Stimulated activated CD4-positive, alpha-beta T cell treated with anti-CD3 and anti-CD28 coated beads, Interleukin-15, amount 100 ng/mL, for 48 hours (primary cell): Measurements from ENCODE around the gene GTF2A1L.
"Not testable (repeated sequence)": the region's sequence is repeated elsewhere in the genome, so short reads cannot be mapped to it uniquely, and the experiment has no call there.

Experiments
- DNase-seq, 2 donors: peaks; one replicate each; pipeline ENCODE4 v3.0.0-alpha.2; 2020; ENCODE audit warnings: low read depth in 2 of 2

The GTF2A1L gene

GRCh38 chr2:48607307-48608014, 10.2 kb upstream of the GTF2A1L start:
- DNase-seq = no peak

DNA sequence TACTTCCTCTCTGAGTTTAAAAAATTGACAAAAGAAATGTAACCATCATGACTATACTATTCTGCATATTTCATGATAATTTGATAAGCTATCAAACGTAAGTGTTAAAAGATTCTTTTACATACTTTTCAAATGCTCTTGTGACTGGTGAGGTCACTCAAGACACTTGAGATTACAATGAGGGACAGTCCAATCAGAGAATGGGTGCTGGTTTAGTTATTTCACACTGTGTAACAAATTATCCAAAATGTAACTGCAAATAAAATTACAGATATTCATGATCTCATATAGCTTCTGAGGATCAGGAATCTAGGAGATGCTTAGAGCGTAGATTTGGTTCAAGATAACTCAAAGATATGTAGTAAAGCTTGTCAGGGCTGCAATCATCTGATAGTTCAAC, 4.4 kb upstream of the GTF2A1L start:
- no peak for DNase-seq

GRCh38 chr2:48614581-48614980, 3.1 kb upstream of the GTF2A1L start:
- DNase-seq = not testable (repeated sequence)

- DNase-seq = no peak
Measured at GRCh38 chr2:48619526-48619925, 1.9 kb downstream of the GTF2A1L start.

- DNase-seq = no peak
Measured at GRCh38 chr2:48620604-48621003, 2.9 kb downstream of the GTF2A1L start.

- not testable (repeated sequence) for DNase-seq
Measured at GRCh38 chr2:48622691-48623090, 5.0 kb downstream of the GTF2A1L start.

- no peak for DNase-seq
Measured at GRCh38 chr2:48624696-48625095, 7.0 kb downstream of the GTF2A1L start.

GRCh38 chr2:48626047-48626446, 8.4 kb downstream of the GTF2A1L start:
- no peak for DNase-seq

- no peak for DNase-seq
Measured at GRCh38 chr2:48633143-48633542, 15.5 kb downstream of the GTF2A1L start.

- DNase-seq = no peak
Measured at GRCh38 chr2:48635786-48636185, 18.1 kb downstream of the GTF2A1L start.

DNA sequence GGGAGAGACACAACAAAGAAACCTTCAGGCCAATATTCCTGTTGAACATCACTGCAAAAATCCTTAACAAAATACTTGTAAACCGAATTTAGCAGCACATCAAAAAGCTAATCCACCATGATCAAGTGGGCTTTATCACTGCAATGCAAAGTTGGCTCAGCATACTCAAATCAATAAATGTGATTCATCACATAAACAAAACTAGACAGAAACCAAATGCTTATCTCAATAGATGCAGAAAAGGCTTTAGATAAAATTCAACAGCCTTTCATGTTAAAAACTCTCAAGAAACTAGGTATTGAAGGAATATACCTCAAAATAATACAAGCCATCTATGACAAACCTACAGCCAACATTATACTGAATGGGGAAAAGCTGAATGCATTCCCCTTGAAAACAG, 20.6 kb downstream of the GTF2A1L start:
- no peak for DNase-seq

DNA sequence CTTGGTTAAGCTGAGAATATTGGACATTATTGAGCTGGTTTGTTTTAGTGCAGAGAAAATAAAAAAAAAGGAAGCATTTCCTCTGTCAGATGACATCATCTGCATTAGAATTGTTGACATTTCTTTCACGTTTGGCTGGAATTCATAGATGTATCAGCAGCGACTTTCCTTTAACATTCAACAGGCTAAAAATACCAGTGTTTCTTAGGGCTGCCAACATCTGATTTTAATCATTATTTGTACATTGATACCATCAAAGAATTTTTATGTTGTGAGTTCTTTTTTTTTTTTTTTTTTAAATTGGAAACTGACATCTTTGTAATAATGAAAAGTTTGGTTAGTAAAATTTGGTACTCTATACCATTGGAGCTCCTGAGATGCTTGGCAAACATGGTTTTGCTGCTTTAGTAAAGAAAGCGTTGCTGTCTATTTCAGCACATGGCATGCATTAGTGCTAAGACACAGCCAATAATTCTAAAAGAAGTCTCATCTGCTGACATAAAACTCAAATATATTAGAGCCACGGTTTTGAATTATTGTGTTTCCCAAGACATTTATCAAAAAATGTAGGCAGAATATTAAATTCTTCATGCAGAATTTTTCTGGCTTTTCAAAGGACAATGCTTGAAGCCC, 33.6 kb downstream of the GTF2A1L start:
- DNase-seq = no peak

- DNase-seq = no peak
Measured at GRCh38 chr2:48668992-48669391, 51.3 kb downstream of the GTF2A1L start.

- no peak for DNase-seq
Measured at GRCh38 chr2:48673581-48673980, 55.9 kb downstream of the GTF2A1L start.

DNA sequence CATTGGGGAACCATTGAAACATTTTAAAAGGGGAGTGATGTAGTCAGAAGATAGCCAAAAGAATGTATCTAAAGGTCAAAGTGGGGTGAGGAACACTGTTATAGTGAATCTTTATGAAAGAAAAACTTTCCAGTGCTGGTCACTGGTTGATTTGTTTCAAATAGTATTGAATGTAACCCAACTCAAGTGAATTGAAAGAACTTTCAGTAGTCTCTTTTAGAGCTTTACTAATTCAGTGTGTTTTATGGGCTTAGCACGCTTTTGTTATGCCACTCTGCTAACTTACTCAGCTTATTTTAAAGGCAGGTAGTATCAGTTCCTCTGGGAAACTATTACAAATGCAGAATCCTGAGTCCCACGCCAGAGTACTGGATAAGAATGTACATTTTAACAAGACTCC, 57.3 kb downstream of the GTF2A1L start:
- no peak for DNase-seq

- DNase-seq = no peak
Measured at GRCh38 chr2:48677450-48677849, 59.8 kb downstream of the GTF2A1L start.

DNA sequence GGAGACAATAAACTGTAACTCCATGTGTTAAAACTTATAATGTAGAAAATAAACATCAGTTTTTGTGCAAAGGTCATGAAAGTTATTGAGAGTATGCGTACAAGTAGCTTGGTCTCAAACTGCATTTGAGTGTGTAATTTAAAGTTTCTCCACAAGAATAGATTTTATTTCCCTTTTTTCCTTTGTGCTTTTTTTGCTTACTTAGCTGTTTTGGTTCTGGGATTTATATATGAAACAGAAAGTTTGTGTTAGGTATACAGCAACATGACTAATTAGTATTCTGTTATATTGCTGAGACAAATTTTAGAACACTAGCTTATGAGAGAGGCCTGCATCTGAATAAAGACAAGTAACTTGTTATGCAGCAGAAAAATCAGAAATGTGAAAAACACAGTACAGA, 67.5 kb downstream of the GTF2A1L start:
- no peak for DNase-seq

- DNase-seq = no peak
Measured at GRCh38 chr2:48691935-48692691, 74.5 kb downstream of the GTF2A1L start.

DNA sequence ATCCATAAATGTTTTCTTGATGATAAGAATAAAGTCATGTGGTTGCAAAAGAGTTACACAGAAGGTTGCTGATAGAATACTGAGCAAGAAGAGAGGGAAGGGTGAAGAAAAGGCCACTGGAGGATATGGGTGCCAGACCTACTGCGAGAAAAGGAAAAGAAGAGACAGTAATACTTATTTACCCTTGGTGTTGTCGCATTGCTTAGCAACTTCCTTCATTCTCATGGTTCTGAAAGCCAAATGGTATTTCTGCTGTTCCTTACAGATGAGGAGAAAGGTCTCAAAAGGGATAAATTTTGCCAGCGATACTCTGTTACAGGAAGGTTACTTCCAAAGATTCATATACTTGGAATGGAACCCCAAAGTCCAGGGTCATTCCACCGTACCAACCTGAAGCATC, 75.4 kb downstream of the GTF2A1L start:
- DNase-seq = no peak

GRCh38 chr2:48693645-48694044, 76.0 kb downstream of the GTF2A1L start:
- no peak for DNase-seq

DNA sequence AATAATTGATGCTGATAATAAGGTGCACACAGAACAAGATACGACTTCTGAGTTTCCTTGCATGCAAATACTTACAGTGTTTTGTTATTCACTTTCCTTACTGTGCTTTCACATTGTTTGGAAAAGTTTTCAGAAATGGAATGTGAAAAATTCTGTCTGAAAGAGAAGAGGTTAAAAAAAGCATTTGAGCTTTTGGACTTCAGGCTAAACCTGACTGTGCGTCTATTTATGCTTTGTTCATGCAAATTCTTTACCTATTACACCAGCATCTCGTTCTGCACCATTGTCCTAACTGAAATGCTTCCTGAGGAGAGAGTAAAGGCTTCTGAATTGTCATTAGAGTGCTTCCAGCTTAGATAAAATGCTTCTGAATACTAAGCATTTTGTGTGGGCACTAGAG, 76.5 kb downstream of the GTF2A1L start:
- DNase-seq = no peak

- DNase-seq = no peak
Measured at GRCh38 chr2:48695991-48696390, 78.3 kb downstream of the GTF2A1L start.

- no peak for DNase-seq
Measured at GRCh38 chr2:48696881-48697280, 79.2 kb downstream of the GTF2A1L start.
